Spleen (tissue), 11 donors: ENCODE results near the gene TGFBI. TPM values are rescaled to one million over a fixed set of nuclear protein-coding genes. Genes with fewer than 3 reads are reported as not detected.

Experiments used
- DNase-seq: peaks from one replicate; pipeline ENCODE4 v3.0.0-alpha.2; 2020
- H3K27ac ChIP-seq, 8 donors: fragments of 200-600 bp; sonication (generic) in 7 of 8; 1 replicate in 4 of 8; 2 replicates in 4 of 8; pipeline versions ENCODE4 v1.5.0 to v1.8.0; 2016 to 2021; ENCODE audit warnings: inconsistent platforms in 4 of 8, mild to moderate bottlenecking in 4 of 8, moderate library complexity in 1 of 8
- H3K27me3 ChIP-seq, 7 donors: fragments of 200-600 bp; sonication (generic) in 6 of 7; replicated peaks in 1 of 7; 1 replicate in 4 of 7; 2 replicates in 3 of 7; pipeline versions ENCODE4 v1.5.0 to v1.8.0; 2016 to 2021; ENCODE audit warnings: inconsistent platforms in 3 of 7, mild to moderate bottlenecking in 1 of 7
- H3K36me3 ChIP-seq, 6 donors: fragments of 200-600 bp; sonication (generic) in 5 of 6; 1 replicate in 4 of 6; 2 replicates in 2 of 6; pipeline versions ENCODE4 v1.5.0 to v1.8.0; 2016 to 2021; ENCODE audit warnings: inconsistent platforms in 2 of 6
- H3K4me1 ChIP-seq, 6 donors: fragments of 200-600 bp; sonication (generic) in 5 of 6; 1 replicate in 3 of 6; 2 replicates in 3 of 6; pipeline versions ENCODE4 v1.5.0 to v1.8.0; 2016 to 2021; ENCODE audit warnings: inconsistent platforms in 3 of 6
- H3K4me3 ChIP-seq, 8 donors: fragments of 200-600 bp; sonication (generic) in 7 of 8; 1 replicate in 4 of 8; 2 replicates in 4 of 8; pipeline versions ENCODE4 v1.5.0 to v1.8.0; 2016 to 2021; ENCODE audit warnings: inconsistent platforms in 4 of 8, mild to moderate bottlenecking in 4 of 8, moderate library complexity in 2 of 8
- H3K9me3 ChIP-seq, 8 donors: fragments of 200-600 bp; sonication (generic) in 7 of 8; 1 replicate in 4 of 8; 2 replicates in 4 of 8; pipeline versions ENCODE4 v1.5.0 to v1.8.0; 2016 to 2021; ENCODE audit warnings: inconsistent platforms in 4 of 8
- POLR2A ChIP-seq, 3 donors: fragments of 450-650 bp; IDR thresholded peaks; one replicate each; pipeline ENCODE4 v1.5.1; 2017; ENCODE audit warnings: antibody characterized with exemption in 3 of 3, mild to moderate bottlenecking in 1 of 3
- POLR2AphosphoS5 ChIP-seq, 3 donors: sonication (generic); formaldehyde crosslinking; IDR thresholded peaks; one replicate each; pipeline ENCODE4 v1.5.1; 2017; ENCODE audit warnings: antibody characterized with exemption in 3 of 3
- WGBS, 5 donors: extraction: QIAGEN DNeasy Blood & Tissue Kit in 3 of 5; methylation state at CpG; one replicate each; pipeline versions ENCODE4 v1.1.5 to v1.1.7; 2013 to 2018; 5-methylcytosine and 5-hydroxymethylcytosine counted together
- intact Hi-C: fragments of 100-400 bp; cut with DNase I; formaldehyde crosslinking; loops from one replicate; pipeline ENCODE4 v1.15.0; 2023; ENCODE audit warnings: low total_unique reads
- polyA plus RNA-seq, 3 donors: library from polyadenylated mRNA; stranded (reverse); fragments of 200-250 nt; gene quantifications; one replicate each; pipeline ENCODE4 v1.2.1, GENCODE V29; 2013
- total RNA-seq, 7 donors: library from RNA; depleted of rRNA in 3 of 7; stranded (reverse); fragments of >200 nt in 3 of 7; fragmentation: NEBNext Ultra II Directional in 4 of 7; extraction: Animal tissue kit (Norgen Biotek cat#: 25700) in 4 of 7; gene quantifications; one replicate each; pipeline versions ENCODE4 v1.1.0 to v1.2.1, GENCODE V29; 2016 to 2021
- TF ChIP-seq, protein P1 (sequence below), 11 experiments: fragments of 200-600 bp in 7 of 11; fragments of 450-650 bp in 4 of 11; sonication (generic) in 4 of 11; IDR thresholded peaks in 8 of 11; conservative IDR thresholded peaks in 3 of 11; 1 replicate in 7 of 11; 2 replicates in 4 of 11; pipeline versions ENCODE4 v1.4.0 to v1.8.0; 2016 to 2021; ENCODE audit warnings: antibody characterized with exemption in 11 of 11, inconsistent platforms in 4 of 11, mild to moderate bottlenecking in 1 of 11
- donor health status: healthy with polysubstance abuse.
- donor health status: DM: no; HTN: no; CAD: no; lungs with moderate emphysema.
- donor health status: DM: no; HTN: no; CAD: no.
- donor health status: Bipolar disorder and iron deficiency.
- donor health status: healthy.
- donor health status: DM: no; HTN: no; CAD: no.
- donor health status: DM: yes; HTN: yes; CAD: no.

Gene TGFBI
- total and polyA plus RNA-seq, 10 donors, result 31.0 to 214 (median 149) TPM

DNA sequence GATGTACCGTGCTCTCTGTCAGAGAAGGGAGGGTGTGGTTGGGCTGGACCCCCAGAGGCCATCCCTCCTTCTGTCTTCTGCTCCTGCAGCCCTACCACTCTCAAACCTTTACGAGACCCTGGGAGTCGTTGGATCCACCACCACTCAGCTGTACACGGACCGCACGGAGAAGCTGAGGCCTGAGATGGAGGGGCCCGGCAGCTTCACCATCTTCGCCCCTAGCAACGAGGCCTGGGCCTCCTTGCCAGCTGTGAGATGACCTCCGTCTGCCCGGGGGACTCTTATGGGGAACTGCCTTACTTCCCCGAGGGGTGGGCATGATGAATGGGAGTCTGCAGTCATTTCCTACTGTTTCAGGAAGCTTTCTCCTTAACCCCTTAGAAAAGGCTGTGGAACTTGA is 17.5 kb downstream of the TGFBI start:
- TF ChIP-seq POLR2AphosphoS5 (IDR thresholded peaks at IDR 0.05), result peak in 1 of 3 donors; percentile 13
- TF ChIP-seq, protein P1, sequence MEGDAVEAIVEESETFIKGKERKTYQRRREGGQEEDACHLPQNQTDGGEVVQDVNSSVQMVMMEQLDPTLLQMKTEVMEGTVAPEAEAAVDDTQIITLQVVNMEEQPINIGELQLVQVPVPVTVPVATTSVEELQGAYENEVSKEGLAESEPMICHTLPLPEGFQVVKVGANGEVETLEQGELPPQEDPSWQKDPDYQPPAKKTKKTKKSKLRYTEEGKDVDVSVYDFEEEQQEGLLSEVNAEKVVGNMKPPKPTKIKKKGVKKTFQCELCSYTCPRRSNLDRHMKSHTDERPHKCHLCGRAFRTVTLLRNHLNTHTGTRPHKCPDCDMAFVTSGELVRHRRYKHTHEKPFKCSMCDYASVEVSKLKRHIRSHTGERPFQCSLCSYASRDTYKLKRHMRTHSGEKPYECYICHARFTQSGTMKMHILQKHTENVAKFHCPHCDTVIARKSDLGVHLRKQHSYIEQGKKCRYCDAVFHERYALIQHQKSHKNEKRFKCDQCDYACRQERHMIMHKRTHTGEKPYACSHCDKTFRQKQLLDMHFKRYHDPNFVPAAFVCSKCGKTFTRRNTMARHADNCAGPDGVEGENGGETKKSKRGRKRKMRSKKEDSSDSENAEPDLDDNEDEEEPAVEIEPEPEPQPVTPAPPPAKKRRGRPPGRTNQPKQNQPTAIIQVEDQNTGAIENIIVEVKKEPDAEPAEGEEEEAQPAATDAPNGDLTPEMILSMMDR (IDR thresholded peaks at IDR 0.05 in 8 of 11, conservative IDR thresholded peaks at IDR 0.05 in 3 of 11), result no peak
- no peak for TF ChIP-seq POLR2A (IDR thresholded peaks at IDR 0.05)
- intact Hi-C loops, result no loop called here
- whole genome bisulfite sequencing, 5 donors, result 71 to 84% (median 81%) methylated on average over 12 of the region's 12 CpGs
- DNase-seq, result peak; percentile 63
- H3K27ac ChIP-seq, result no peak overlapping the region
- H3K36me3 ChIP-seq, result peaks cover 0 to 46% (median 0%) of the 10 kb centered on the region in 6 donors
- no peak overlapping the region for H3K4me3 ChIP-seq
- no peaks in the 10 kb centered on the region for H3K27me3 ChIP-seq
- no peaks in the 10 kb centered on the region for H3K9me3 ChIP-seq
- peaks cover 0 to 51% (median 26%) of the 10 kb centered on the region in 6 donors for H3K4me1 ChIP-seq

DNA sequence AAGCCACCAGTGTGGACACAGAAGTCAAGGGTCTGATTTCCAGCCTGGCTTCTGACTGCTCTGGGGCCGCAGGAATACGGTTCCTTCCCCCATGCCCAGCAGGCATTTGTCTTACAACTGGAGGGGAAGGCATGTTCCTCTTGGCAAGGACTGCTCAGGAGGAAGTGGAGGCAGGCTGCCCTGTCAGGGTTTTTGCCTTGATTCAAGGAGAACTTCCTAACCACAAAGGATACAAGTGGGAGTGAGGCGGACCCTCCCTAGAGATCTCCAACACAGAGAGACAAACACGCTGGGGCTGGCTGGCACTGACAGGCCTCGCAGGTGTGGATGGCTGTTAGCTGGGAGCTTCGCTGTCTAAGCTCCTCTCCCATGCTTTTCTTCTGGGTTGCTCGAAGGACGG is 19.1 kb downstream of the TGFBI start:
- intact Hi-C loops, result no loop called here
- H3K36me3 ChIP-seq, result peaks cover 0 to 51% (median 0%) of the 10 kb centered on the region in 6 donors
- peak in 2 of 3 donors; percentile 60 for TF ChIP-seq POLR2AphosphoS5 (IDR thresholded peaks at IDR 0.05)
- TF ChIP-seq, protein P1 (IDR thresholded peaks at IDR 0.05 in 8 of 11, conservative IDR thresholded peaks at IDR 0.05 in 3 of 11), result no peak
- peak; percentile 72 for DNase-seq
- no peaks in the 10 kb centered on the region for H3K9me3 ChIP-seq
- peak overlapping the region in 3 of 8 donors; percentile 5 to 22 (median 21) for H3K27ac ChIP-seq
- H3K4me1 ChIP-seq, result peaks cover 0 to 44% (median 17%) of the 10 kb centered on the region in 6 donors
- no peak overlapping the region for H3K4me3 ChIP-seq
- WGBS, 5 donors, result 26 to 48% (median 42%) methylated on average over 8 of the region's 8 CpGs
- no peaks in the 10 kb centered on the region for H3K27me3 ChIP-seq

DNA sequence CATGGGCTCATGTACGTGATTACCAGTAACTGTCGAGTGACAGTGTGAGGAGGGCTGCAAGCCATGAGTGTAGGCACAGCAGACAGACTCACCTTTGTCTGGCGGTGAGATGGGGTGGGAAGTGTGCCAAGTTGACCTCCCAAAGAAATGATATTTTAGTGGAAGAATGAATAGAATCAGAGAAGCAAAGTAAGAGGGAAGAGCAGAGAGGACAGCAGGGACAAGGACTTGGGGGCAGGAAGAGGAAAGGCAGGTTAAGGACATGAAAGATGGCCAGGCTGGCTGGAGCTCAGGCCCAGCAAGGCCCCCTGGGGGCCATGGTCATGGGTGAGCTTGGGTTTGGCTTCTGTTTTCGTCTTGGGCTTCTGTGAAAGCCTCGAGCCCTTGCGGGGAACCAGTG is 20.2 kb downstream of the TGFBI start:
- TF ChIP-seq POLR2AphosphoS5 (IDR thresholded peaks at IDR 0.05) (no peak), POLR2A (IDR thresholded peaks at IDR 0.05) (no peak)
- TF ChIP-seq, protein P1 (IDR thresholded peaks at IDR 0.05 in 8 of 11, conservative IDR thresholded peaks at IDR 0.05 in 3 of 11), result no peak
- WGBS, 5 donors, result 80 to 91% (median 87%) methylated on average over 6 of the region's 6 CpGs

DNA sequence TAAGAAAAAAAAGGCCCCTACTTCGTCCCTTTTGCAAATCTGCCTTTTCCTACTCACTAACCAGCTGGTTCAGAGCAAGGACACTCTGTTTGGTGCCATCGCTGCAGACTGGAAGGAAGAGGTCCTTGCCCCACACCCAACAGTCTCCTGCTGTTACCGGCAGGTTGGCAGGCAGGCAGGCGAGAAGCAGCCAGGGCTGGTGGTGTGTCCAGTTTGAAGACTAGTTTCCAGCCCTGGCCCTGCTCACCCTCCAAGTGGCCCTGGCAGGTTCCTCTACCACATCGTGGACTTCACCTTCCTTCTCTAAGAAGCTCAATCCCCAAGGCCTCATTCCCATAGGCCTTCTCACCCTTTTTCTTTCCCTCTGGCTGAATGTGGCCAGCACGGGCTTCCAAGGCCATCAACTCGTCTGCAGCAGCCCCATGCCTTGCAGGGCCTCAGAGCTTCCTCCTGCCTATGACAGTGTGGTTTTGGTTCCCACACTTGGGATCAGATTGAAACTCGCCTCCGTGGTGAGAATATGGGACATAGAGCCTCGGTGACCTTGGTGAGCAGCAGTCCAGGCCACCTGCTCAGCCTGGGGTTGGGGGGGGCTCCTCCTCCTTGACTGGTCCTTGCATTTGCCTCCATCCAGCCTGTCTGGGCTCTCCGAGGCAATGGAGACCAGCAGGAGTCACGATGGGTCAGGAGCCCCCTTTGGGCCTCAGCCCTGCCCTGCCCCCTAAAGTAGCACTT is 22.9 kb downstream of the TGFBI start:
- 65 to 81% (median 72%) methylated on average over 12 of the region's 12 CpGs for WGBS, 5 donors
- no peak for TF ChIP-seq POLR2AphosphoS5 (IDR thresholded peaks at IDR 0.05)
- TF ChIP-seq POLR2A (IDR thresholded peaks at IDR 0.05), result no peak
- TF ChIP-seq, protein P1 (IDR thresholded peaks at IDR 0.05 in 8 of 11, conservative IDR thresholded peaks at IDR 0.05 in 3 of 11), result no peak
- H3K27ac ChIP-seq, result no peak overlapping the region
- H3K4me1 ChIP-seq, result peaks cover 0 to 33% (median 12%) of the 10 kb centered on the region in 6 donors
- intact Hi-C loops, result no loop called here
- DNase-seq, result peak; percentile 71
- H3K36me3 ChIP-seq, result peaks cover 0 to 76% (median 3%) of the 10 kb centered on the region in 6 donors
- H3K9me3 ChIP-seq, result no peaks in the 10 kb centered on the region
- H3K27me3 ChIP-seq, result no peaks in the 10 kb centered on the region
- H3K4me3 ChIP-seq, result no peak overlapping the region

More for the DNA sequence above, 20.2 kb downstream of the TGFBI start:
- Histone ChIP-seq H3K27me3 (no peaks in the 10 kb centered on the region), H3K4me3 (no peak overlapping the region), H3K27ac (no peak overlapping the region), H3K4me1 (peaks cover 0 to 33% (median 12%) of the 10 kb centered on the region in 6 donors), H3K9me3 (no peaks in the 10 kb centered on the region), H3K36me3 (peaks cover 0 to 60% (median 0%) of the 10 kb centered on the region in 6 donors)
- intact Hi-C loops, result no loop called here
- peak; percentile 59 for DNase-seq
